Breast epithelium (tissue), 3 donors: ENCODE data around the gene P3H1.

Experiments
- CTCF ChIP-seq, 3 donors: fragments of 450-650 bp; IDR thresholded peaks; one replicate each; pipeline ENCODE4 v1.5.1; 2016 to 2017; ENCODE audit warnings: antibody characterized with exemption in 3 of 3, mild to moderate bottlenecking in 3 of 3, moderate library complexity in 3 of 3
- POLR2A ChIP-seq: fragments of 450-650 bp; IDR thresholded peaks from one replicate; pipeline ENCODE4 v1.6.1; 2016; ENCODE audit warnings: antibody characterized with exemption, mild to moderate bottlenecking, moderate library complexity
- POLR2AphosphoS5 ChIP-seq, 3 donors: sonication (generic); formaldehyde crosslinking; IDR thresholded peaks; one replicate each; pipeline ENCODE4 v1.6.1; 2017; ENCODE audit warnings: antibody characterized with exemption in 3 of 3

GRCh38 chr1:42736152-42736551 lies 30.7 kb downstream of the P3H1 start:
- TF ChIP-seq CTCF (IDR thresholded peaks at IDR 0.05), result no peak
- no peak for TF ChIP-seq POLR2A
- TF ChIP-seq POLR2AphosphoS5 (IDR thresholded peaks at IDR 0.05), result no peak
